EH (cell line): ENCODE results near the gene RHOG.
"Not testable (repeated sequence)": the region's sequence is repeated elsewhere in the genome, so short reads cannot be mapped to it uniquely, and the experiment has no call there.

Source experiments
- DNase-seq: peaks from one replicate; pipeline ENCODE4 v3.0.0-alpha.2; 2015; ENCODE audit warnings: low read depth

The RHOG gene

DNA sequence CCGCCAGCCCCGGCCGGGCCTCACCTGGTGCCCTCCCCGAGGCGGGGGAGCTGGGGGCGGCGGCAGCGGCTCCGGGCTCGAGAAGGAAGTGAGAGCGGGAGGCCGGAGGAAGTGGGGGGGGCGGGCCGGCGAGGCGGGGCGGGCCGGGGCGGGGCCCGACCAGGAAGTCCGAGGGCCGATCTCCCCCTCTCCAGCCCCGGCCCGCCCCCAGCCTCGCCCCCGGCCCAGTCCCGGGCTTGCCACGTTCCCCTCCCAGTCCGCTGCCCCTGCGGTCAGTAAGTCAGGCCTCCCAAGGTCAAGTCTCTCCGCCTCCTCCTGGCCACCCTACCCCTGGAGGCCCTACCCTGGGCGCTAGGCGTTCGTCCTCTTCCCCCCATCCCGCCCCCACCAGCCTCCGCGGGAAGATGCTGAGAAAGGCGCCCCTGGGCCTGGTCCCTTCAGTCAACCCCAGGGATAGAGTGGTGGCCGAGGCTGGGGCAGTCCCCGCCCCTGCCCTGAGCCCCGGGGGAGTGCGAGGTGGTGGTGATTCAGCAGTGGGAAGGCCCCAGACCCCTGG lies at the start of gene RHOG:
RHOG (minus strand) TSS at position 90 of the 556 bp plus-strand sequence. CDS start 12,821 bp downstream, outside the sequence.
- DNase-seq, result peak; percentile 88

DNA sequence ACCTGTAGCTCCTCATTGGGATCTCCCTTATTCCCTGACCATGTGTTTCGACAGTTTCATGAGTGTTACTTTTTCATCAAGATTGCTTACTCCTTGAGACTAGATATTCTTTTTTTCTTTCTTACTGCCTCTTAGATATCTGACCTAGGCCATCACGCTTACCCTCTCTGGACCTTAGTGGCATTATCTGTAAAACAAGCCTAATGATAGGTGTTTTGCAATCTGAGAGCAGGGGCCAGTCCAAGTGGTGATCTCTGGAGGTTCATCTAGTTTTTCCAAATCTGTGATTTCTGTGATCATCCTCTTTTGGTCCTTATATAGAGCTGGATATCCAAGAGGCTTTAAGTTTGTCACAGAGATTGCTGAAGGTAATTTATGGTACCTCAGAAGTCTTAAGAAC lies 49.3 kb upstream of the RHOG start:
- no peak for DNase-seq

GRCh38 chr11:3888876-3889275 lies 48.1 kb upstream of the RHOG start:
- DNase-seq, result no peak

GRCh38 chr11:3886985-3887384 lies 46.2 kb upstream of the RHOG start:
- DNase-seq, result no peak

DNA sequence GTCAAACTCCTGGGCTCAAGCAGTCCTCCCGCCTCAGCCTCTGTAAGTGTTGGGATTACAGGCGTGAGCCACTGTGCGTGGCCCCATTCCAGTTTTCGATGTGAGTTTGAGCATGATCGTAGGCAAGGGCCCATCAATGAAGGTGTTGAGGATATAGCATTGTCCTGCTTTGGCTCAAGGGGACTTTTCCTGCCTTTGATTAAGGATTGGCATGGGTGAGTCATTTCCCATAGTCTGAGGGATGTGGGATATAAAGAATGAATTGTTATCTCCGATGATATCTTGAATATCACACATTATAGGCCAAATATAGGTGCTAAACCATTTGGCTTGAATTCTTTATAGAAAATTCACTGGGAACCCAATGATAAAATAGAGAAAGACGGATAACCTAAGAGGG lies 45.1 kb upstream of the RHOG start:
- no peak for DNase-seq

DNA sequence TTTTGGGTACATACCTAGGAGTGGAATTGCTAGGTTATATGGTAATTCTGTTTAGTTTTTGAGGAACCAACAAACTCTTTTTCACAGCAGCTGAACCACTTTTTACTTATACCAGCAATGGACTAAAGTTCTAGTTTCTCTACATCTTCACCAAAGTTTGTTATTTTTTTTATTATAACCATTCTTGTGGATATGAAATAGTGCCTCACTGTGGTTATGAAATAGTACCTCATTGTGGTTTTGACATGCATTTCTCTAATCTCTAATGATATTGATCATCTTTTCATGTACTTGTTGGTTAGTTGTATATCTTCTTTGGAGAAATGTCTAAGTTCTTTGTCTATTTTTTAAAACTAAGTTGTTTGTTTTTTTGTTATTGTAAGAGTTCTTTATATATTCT lies 41.9 kb upstream of the RHOG start:
- no peak for DNase-seq

- peak; percentile 59 for DNase-seq
These were observed 40.0 kb upstream of the RHOG start for GRCh38 chr11:3880724-3881123.

- no peak for DNase-seq
These were observed 39.3 kb upstream of the RHOG start for GRCh38 chr11:3879967-3880542.

GRCh38 chr11:3879216-3879966 lies 38.6 kb upstream of the RHOG start:
- no peak for DNase-seq

GRCh38 chr11:3878258-3878584 lies 37.5 kb upstream of the RHOG start:
- DNase-seq, result no peak

DNA sequence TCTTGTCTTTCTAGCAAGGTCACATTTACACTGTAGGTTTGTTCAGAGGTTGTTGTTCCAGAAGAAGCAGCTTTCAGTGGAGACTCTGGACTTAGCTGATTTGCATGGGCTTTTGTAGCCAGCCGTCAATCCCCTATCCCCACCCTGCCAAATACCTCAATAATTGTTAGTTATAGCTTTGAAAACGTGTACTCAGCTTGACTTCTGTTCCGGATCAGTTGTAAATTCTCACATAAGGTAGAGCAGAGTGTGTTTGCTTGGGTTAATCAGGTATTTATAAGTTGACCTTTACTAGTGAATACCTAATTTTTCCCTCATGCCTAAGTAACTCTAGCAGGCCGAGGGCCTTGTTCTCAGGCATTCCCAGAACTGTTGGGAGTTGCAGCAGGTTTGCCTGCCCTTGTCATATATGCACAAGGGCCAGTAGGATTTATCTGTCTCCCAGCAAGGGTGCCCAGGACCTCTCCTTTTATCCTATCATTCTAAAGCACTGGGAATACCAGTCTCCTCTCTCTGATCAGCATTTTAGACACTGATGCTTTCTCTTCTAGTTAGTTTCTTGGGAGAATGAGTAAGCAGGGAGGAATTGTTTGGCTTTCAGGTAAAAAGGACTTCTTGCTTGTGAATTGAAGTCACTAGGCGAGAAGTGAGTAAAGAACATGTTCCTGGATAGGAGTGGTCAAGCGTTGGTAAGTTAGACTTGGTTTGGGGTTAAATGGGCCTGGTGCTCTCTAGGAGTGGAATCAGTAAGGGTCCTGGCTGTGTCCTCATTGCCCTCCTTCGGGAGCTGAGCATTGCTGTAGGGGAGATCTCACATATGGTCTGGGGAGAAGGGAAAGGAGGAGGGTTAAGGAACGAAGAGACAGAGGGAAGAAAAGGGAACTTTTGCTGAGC lies 36.9 kb upstream of the RHOG start:
- no peak for DNase-seq

- no peak for DNase-seq
These were observed 35.9 kb upstream of the RHOG start for GRCh38 chr11:3876613-3877012.

DNA sequence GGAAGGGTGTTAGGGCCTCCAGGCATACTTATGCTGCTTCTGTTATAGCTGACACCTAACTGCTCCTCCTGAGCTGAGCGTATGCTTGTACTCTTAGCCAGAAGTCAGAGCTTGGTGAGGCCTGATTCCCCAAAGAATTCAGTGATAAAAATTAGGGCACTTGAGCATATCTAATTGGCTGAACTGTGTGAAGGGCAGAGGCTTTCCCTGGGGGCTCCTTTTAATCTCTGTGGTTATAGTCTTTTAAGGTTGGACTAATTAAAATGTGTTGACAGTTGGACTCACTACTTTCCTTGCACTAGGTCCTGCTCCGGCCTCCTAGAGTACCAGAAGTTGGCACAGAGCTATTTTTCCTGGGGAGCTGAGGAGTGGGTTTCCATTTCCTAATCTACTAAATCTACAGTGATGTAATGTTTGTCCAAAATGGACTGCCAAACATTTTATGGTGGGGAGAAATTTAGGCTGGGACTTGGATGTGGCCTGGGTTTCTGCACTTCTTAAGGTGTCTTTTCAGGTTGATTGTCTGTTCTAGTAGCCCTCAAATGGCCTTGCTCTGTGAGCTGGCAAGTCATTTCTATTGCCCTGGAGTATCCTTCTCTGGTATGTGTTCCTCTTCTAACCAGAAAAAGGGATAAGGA lies 33.1 kb upstream of the RHOG start:
- DNase-seq, result no peak

DNA sequence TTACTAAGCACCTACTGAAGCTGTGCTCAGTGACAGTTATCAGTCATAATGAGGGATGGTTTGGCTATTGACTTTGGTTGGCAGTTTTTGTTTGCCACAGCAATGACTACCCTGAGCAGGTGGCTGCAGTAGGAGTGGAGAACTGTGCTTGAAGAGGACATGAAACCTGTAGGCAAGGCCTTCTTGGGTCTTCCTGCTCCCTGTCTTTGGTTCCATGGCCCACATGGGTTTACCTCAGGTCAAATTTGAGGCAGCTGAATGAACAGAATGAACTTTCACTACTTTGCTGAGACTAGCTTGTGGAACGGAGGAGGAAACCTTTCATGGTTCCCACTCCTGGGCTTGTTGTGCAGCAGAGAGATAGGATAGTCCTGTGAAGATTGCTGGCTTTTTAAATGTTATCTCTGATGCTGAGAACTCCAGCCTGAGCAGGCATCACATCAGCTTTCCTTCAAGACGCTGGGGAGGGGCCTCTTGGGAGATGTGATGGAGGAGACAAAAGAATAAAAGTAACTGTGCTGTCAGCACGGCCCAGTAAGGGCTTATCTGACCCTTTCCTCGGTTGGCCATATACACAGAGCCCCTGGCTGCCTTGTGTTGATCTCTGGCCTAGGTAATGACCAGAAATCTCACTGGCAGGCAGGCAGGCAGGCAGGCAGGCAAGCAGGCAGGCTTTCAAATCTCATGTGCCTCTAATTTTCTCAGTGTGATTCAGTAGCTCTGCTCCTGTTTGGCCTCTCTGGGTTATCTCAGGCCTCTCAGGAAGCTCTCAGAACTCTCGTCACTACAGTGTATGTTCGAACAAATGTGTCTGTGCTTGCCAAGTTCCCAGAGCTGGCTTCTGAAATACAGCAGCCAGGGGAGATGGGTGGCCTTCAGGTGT lies 26.7 kb upstream of the RHOG start:
- DNase-seq, result no peak

GRCh38 chr11:3866836-3867208 lies 26.1 kb upstream of the RHOG start:
- no peak for DNase-seq

DNA sequence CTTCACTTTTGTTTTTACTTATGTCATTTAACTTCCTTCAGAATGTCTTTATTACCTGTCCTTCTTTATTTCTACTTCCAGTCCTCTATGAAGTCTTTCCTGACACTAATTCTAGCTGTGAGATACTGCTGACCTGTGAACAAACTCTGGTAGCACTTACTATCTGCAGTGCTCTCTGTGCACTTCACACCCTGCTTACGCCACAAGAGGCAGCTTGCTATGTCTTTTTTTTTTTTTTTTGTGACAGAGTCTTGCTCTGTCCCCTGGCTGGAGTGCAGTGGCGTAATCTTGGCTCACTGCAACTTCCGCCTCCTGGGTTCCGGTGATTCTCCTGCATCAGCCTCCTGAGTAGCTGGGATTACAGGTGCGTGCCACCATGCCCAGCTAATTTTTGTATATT lies 25.4 kb upstream of the RHOG start:
- peak; percentile 27 for DNase-seq

GRCh38 chr11:3865388-3866193 lies 24.8 kb upstream of the RHOG start:
- DNase-seq, result peak; percentile 77

DNA sequence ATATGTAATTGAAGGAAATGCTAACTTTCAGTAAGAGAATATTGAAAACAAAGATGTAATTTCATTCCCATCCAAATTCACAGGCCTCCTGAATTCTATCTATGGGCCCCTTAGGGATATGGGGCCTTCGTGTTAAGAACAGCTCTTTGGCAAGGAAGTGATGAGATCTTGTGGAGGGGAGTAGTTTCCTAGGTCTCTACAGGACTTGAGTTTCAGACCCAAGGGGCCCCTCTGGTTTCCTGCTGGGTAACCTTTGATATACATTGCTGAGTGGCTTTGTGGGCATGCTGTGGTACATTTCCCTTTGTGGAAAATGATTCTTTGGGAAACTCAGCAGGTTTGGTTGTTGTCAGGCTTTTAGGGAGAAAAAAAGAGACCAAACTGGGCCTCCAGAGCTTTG lies 20.9 kb upstream of the RHOG start:
- DNase-seq, result no peak

GRCh38 chr11:3860898-3861393 lies 20.2 kb upstream of the RHOG start:
- DNase-seq, result not testable (repeated sequence)

GRCh38 chr11:3860375-3860774 lies 19.6 kb upstream of the RHOG start:
- DNase-seq, result no peak
